ENCODE measurements around the gene FHIP2A. TPM values are rescaled to one million over a fixed set of nuclear protein-coding genes. Genes with fewer than 3 reads are reported as not detected.
"Not testable (repeated sequence)": the region's sequence is repeated elsewhere in the genome, so short reads cannot be mapped to it uniquely, and the experiment has no call there.

FHIP2A gene
- total RNA-seq = 10 to 100 TPM; 18.3 to 19.5 TPM

- Histone ChIP-seq H3K36me3 (no peaks in the 10 kb centered on the region), H3K27ac (peak within 1 kb of the TSS; percentile 98 to 99), H3K4me3 (peak within 1 kb of the TSS; percentile 93), H3K27me3 (no peaks in the 10 kb centered on the region), H3K4me1 (peaks cover 0 to 36% of the 10 kb centered on the region in 2 donors), H3K9me3 (no peaks in the 10 kb centered on the region)
- peak; percentile 68 to 72 for TF ChIP-seq CTCF (IDR thresholded peaks at IDR 0.05)
- peak; percentile 73 for DNase-seq (ENCODE audit: low spot score)
These were observed at the start of gene FHIP2A for GRCh38 chr10:114821293-114821914. Gene FHIP2A, plus strand, starts transcription at chr10:114821780. Its CDS starts 299 bp downstream, at chr10:114822079.

- Histone ChIP-seq H3K9me3 (no peaks in the 10 kb centered on the region), H3K4me3 (no peak overlapping the region), H3K27ac (no peak overlapping the region), H3K27me3 (no peaks in the 10 kb centered on the region), H3K36me3 (no peaks in the 10 kb centered on the region), H3K4me1 (peaks cover 0 to 4% of the 10 kb centered on the region in 2 donors)
- no peak for TF ChIP-seq CTCF (IDR thresholded peaks at IDR 0.05)
- no peak for DNase-seq (ENCODE audit: low spot score)
These were observed 48.9 kb upstream of the FHIP2A start for GRCh38 chr10:114772496-114773196.

- H3K9me3 ChIP-seq = no peaks in the 10 kb centered on the region
- DNase-seq (ENCODE audit: low spot score) = no peak
- no peak overlapping the region for H3K27ac ChIP-seq
- H3K4me1 ChIP-seq = peaks cover 0 to 4% of the 10 kb centered on the region in 2 donors
- H3K27me3 ChIP-seq = no peaks in the 10 kb centered on the region
- H3K36me3 ChIP-seq = no peaks in the 10 kb centered on the region
- TF ChIP-seq CTCF (IDR thresholded peaks at IDR 0.05) = no peak
- H3K4me3 ChIP-seq = no peak overlapping the region
These were observed 48.4 kb upstream of the FHIP2A start for GRCh38 chr10:114773197-114773532.

- H3K4me1 ChIP-seq; H3K36me3 ChIP-seq; DNase-seq (ENCODE audit: low spot score); H3K4me3 ChIP-seq; H3K27me3 ChIP-seq; H3K27ac ChIP-seq; H3K9me3 ChIP-seq: not testable (repeated sequence)
These were observed 46.5 kb upstream of the FHIP2A start for GRCh38 chr10:114775082-114775481.

- Histone ChIP-seq H3K36me3 (no peaks in the 10 kb centered on the region), H3K4me3 (no peak overlapping the region), H3K4me1 (peaks cover 0 to 14% of the 10 kb centered on the region in 2 donors), H3K27me3 (no peaks in the 10 kb centered on the region), H3K27ac (no peak overlapping the region), H3K9me3 (no peaks in the 10 kb centered on the region)
- no peak for DNase-seq (ENCODE audit: low spot score)
- no peak for TF ChIP-seq CTCF (IDR thresholded peaks at IDR 0.05)
These were observed 44.2 kb upstream of the FHIP2A start for GRCh38 chr10:114777415-114777814.

GRCh38 chr10:114779803-114780576 is 41.6 kb upstream of the FHIP2A start:
- H3K4me1 ChIP-seq = peaks cover 0 to 14% of the 10 kb centered on the region in 2 donors
- H3K27ac ChIP-seq = peak overlapping the region in 1 of 2 donors; percentile 6
- no peaks in the 10 kb centered on the region for H3K9me3 ChIP-seq
- TF ChIP-seq CTCF (IDR thresholded peaks at IDR 0.05) = no peak
- DNase-seq (ENCODE audit: low spot score) = no peak
- no peaks in the 10 kb centered on the region for H3K36me3 ChIP-seq
- no peaks in the 10 kb centered on the region for H3K27me3 ChIP-seq
- no peak overlapping the region for H3K4me3 ChIP-seq
